Measurements from ENCODE around the gene ARMC8.

The ARMC8 gene

GRCh38 chr3:138329984-138330293 lies 142.8 kb downstream of the ARMC8 start:
- no peak for DNase-seq (ENCODE audit: extremely low read depth, low read depth)
- no peak for TF ChIP-seq CTCF (IDR thresholded peaks at IDR 0.05; ENCODE audit: low read depth, low read length)

- TF ChIP-seq CTCF (IDR thresholded peaks at IDR 0.05; ENCODE audit: low read depth, low read length): peak; percentile 20
- no peak for DNase-seq (ENCODE audit: extremely low read depth, low read depth)
Observed at GRCh38 chr3:138331143-138331894, 144.2 kb downstream of the ARMC8 start.

- TF ChIP-seq CTCF (IDR thresholded peaks at IDR 0.05; ENCODE audit: low read depth, low read length): peak; percentile 65
- DNase-seq (ENCODE audit: extremely low read depth, low read depth): no peak
Observed at GRCh38 chr3:138332472-138333073, 145.5 kb downstream of the ARMC8 start.

GRCh38 chr3:138334608-138335007 lies 147.5 kb downstream of the ARMC8 start:
- no peak for TF ChIP-seq CTCF (IDR thresholded peaks at IDR 0.05; ENCODE audit: low read depth, low read length)
- DNase-seq (ENCODE audit: extremely low read depth, low read depth): no peak

- TF ChIP-seq CTCF (IDR thresholded peaks at IDR 0.05; ENCODE audit: low read depth, low read length): no peak
- DNase-seq (ENCODE audit: extremely low read depth, low read depth): no peak
Observed at GRCh38 chr3:138336454-138336999, 149.4 kb downstream of the ARMC8 start.

- no peak for TF ChIP-seq CTCF (IDR thresholded peaks at IDR 0.05; ENCODE audit: low read depth, low read length)
- no peak for DNase-seq (ENCODE audit: extremely low read depth, low read depth)
Observed at GRCh38 chr3:138338244-138338643, 151.1 kb downstream of the ARMC8 start.

- DNase-seq (ENCODE audit: extremely low read depth, low read depth): no peak
- no peak for TF ChIP-seq CTCF (IDR thresholded peaks at IDR 0.05; ENCODE audit: low read depth, low read length)
Observed at GRCh38 chr3:138338811-138339210, 151.7 kb downstream of the ARMC8 start.

All from AG09319 (cell line).